GM18907 (cell line): ENCODE data around the gene VPS54.

Source experiments
- ATAC-seq: cut with Tn5 transposase; IDR thresholded peaks from one replicate; pipeline ENCODE4 v1.9.1; 2021; ENCODE audit warnings: mild to moderate bottlenecking, moderate library complexity; ENCODE audit not compliant: unreplicated experiment

The VPS54 gene

DNA sequence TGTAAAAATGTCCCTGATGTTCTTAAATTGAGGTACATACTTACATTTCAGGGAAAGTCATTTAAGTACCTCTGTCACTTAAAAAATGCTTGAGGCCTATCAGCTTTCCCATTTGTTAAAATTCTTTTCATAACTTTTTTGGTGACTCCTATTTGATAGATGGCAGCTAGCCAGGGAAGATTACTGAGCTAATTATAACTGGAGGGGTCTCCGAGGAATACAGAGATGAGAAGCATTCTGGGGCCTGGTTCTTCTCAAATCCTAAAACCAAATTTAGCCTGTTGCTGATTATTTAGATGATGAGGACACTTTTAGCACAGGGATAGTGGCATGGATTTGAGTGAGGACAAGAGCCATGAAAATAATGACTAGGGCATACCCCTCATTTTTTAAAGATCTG, 172.7 kb downstream of the VPS54 start:
- ATAC-seq: no peak

DNA sequence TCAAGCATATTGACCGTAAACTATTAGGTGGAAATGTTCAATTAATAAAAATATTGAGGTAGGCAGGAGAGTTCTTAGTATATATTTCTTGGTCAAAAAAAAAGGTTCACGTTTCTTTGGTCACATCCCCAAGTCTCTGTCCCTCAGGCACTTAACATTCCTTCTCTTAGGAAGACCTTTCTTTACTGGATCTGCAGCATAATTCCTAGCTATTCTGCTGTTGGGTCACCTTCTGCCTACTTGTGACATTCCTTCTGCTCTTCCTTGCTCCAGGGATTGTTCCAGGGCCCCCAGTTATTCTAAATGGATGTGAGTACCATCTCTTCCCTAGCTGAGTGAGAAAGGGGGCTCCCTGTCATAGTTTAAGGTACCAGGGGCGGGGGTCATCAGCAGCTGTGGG, 173.4 kb downstream of the VPS54 start:
- no peak for ATAC-seq

DNA sequence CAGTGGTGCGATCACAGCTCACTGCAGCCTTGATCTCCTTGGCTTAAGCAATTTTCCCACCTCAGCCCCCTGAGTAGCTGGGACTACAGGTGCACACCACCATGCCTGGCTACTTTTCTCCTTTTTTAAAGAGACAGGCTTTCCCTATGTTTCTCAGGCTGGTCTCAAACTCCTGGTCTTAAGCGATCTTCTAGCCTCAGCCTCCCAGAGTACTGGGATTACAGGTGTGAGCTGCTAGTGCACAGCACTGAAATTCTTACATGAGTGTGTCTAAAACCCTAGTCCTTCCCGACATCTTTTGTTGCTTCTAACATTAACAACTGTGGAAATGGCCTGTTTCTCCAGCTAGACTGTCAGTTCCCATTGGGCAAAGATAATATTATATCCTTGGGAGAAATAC, 174.6 kb downstream of the VPS54 start:
- no peak for ATAC-seq

DNA sequence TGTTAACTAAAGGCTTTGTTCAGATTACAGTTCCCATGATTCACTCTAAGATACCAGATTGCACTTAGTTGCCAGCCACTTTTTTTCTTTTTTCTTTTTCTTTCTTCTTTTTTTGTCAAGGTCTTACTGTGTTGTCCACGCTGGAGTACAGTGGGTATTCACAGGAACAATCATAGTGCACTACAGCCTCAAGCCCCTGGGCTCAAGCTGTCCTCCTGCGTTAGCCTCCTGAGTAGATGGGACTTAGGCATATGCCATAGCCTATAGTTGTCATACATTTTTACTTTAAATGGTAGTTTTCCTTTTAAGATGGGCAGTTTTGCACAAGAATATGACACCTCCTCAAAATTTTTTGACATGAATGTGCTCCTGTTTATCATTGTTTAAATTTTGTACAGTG, 175.4 kb downstream of the VPS54 start:
- no peak for ATAC-seq

DNA sequence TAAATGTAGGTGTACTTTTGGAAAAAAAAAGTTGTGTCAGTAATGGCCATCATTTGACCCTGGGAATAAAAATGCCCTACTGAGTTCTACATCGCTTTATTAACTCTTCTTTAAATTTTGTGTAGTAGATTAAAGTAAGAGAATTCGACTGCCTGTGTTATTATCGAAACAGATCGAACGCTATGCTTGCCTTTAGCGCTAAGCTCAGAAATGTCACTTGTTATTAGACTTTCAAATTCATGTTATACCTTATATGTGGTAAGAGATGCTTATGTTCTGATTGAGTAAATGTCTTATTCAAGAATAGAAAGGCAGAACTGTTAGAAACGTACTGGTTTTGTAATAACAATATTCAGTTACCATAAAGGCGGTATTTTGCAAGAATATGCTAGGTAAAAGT, 176.1 kb downstream of the VPS54 start:
- ATAC-seq: no peak

DNA sequence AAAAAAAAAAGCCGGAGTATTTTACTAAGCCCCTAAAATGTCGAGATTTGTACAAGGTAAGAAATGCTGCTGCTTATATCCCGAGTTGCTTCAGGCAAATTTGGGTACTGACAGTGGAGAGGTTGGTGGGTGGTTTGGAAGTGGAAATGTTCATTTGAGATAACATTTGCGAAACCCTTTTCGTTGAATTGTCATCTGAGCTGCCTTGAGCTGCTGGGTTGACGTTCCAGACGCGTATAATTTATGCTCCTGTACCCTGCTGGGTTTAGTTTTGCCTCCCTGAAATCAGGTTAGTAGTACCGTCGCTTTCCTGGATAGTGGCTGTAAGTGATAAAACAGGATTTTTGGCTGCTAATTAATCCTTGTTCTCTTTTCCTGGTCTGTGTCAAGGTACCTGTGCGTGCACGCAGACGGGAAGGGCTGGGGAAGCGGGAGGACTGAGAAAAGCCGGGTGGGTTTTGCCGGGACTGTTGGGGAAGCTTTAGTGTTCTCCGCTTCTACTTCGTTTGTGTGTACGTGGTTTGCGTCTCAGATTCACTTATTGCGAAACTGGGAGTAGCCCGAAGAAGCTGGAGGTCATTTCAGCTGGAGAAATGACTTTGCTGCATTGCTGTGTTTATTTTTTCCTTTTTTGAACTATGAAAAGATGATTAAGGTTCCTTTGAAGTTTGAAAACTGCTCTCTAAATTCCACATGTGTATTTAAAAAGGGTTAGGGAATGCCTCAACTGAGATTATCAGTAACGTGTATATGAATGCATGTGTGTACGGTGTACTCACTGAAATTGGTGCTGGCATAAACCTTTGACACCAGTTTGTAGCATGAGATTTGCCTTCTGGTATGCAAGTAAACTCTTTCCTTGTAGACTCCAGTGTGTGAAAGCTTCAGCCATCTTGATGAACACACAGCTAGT, 176.8 kb downstream of the VPS54 start:
- ATAC-seq: no peak
